Measurements from ENCODE around the gene EFNA4. TPM values are rescaled to one million over a fixed set of nuclear protein-coding genes. Genes with fewer than 3 reads are reported as not detected.

The EFNA4 gene
- total and polyA plus RNA-seq, 9 of the 15 experiments (the other 6 are each of a cell fraction or from before 2014, with no cell fraction given): 0.68 to 7.4 (median 6.1) TPM

DNA sequence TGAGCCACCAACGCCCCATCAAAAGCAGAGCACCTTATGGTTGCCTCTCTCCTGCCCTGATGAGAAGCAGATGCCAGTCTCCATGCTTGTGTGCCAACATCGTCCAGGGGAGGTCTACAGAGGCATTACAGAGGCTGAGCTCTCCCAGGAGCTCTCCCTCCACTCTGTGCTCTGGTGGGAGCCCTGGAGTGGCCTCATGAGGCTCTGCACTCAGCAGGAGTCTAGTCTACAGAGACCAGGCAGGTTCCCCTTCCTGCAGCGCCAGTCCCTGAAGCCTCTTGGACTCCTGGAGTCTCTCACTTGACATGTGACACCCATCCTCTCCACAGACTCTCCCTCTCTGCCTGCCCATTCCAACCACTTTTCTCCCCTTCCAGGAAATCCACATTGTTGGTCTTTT lies 26.5 kb upstream of the EFNA4 start:
- no TSS peak for BruUV-seq (replicated peaks)
- ATAC-seq: no peak
- H3K9me3 ChIP-seq (replicated peaks; ENCODE audit: control insufficient read depth, insufficient read depth, low read depth, low read length): no peaks in the 10 kb centered on the region
- peaks cover 0 to 23% of the 10 kb centered on the region in 2 experiments; a peak in 3 of 5 replicates for H3K27me3 ChIP-seq (ENCODE audit: control insufficient read depth in 2 of 2, insufficient read depth in 2 of 2, low read length in 2 of 2)
- H3K79me2 ChIP-seq (ENCODE audit: control insufficient read depth, insufficient read depth, low read length): no peaks in the 10 kb centered on the region
- H3K36me3 ChIP-seq (ENCODE audit: control insufficient read depth, insufficient read depth, low read length): no peaks in the 10 kb centered on the region
- H3K4me3 ChIP-seq: no peak overlapping the region
- H4K20me1 ChIP-seq (replicated peaks; ENCODE audit: control insufficient read depth, insufficient read depth, low read length): no peaks in the 10 kb centered on the region
- WGBS (ENCODE audit: insufficient coverage, low coverage, missing lambda C conversion rate): 30% methylated on average over 3 of the region's 3 CpGs
- POLR2A ChIA-PET: interaction anchor here (0.5 kb wide), 1 partner anchor 51 kb away, joined by 3 read pairs; no protein-coding TSS in a partner anchor
- DNase-seq (ENCODE audit: extremely low read depth in 1 of 4, low spot score in 3 of 4): no peak
- no peak overlapping the region for H3K4me2 ChIP-seq (ENCODE audit: insufficient read depth, low read length)
- no peak overlapping the region for H2AFZ ChIP-seq (ENCODE audit: low read depth, low read length)
- peak overlapping the region in 1 of 2 experiments; percentile 6; a peak in 1 of 4 replicates for H3K9ac ChIP-seq (ENCODE audit: insufficient read depth in 1 of 2, low read depth in 2 of 2, low read length in 2 of 2)
- TF ChIP-seq POLR2AphosphoS2 (IDR thresholded peaks at IDR 0.05; ENCODE audit: low read length) (no peak), PHTF2 (CRISPR knock-in tag; IDR thresholded peaks at IDR 0.05) (no peak), MEF2D (tag; conservative IDR thresholded peaks at IDR 0.05; ENCODE audit: low read depth) (no peak), ESRRB (CRISPR knock-in tag; IDR thresholded peaks at IDR 0.05; ENCODE audit: borderline replicate concordance) (no peak), PML (IDR thresholded peaks at IDR 0.05; ENCODE audit: low read length) (no peak), U2AF2 (optimal IDR thresholded peaks at IDR 0.05; ENCODE audit: low read depth, low read length) (no peak), MAFF (IDR thresholded peaks at IDR 0.05; ENCODE audit: low read length) (no peak), HMG20A (CRISPR knock-in tag; conservative IDR thresholded peaks at IDR 0.05) (no peak), BMI1 (IDR thresholded peaks at IDR 0.05; ENCODE audit: low read length) (no peak), FOS (IDR thresholded peaks at IDR 0.05; ENCODE audit: extremely low read depth, insufficient read length) (no peak), NEUROD1 (IDR thresholded peaks at IDR 0.05; ENCODE audit: borderline replicate concordance, low read depth, low read length, partially characterized antibody) (no peak), HSF4 (CRISPR knock-in tag; IDR thresholded peaks at IDR 0.05; ENCODE audit: borderline replicate concordance) (no peak), MCM7 (IDR thresholded peaks at IDR 0.05) (no peak), ZNF239 (CRISPR knock-in tag; IDR thresholded peaks at IDR 0.05) (no peak), KAT7 (CRISPR knock-in tag; IDR thresholded peaks at IDR 0.05; ENCODE audit: borderline replicate concordance) (no peak), ZFP1 (CRISPR knock-in tag; IDR thresholded peaks at IDR 0.05) (no peak), POLR2G (IDR thresholded peaks at IDR 0.05; ENCODE audit: low read depth, low read length) (no peak)
- TF ChIP-seq, protein P1, sequence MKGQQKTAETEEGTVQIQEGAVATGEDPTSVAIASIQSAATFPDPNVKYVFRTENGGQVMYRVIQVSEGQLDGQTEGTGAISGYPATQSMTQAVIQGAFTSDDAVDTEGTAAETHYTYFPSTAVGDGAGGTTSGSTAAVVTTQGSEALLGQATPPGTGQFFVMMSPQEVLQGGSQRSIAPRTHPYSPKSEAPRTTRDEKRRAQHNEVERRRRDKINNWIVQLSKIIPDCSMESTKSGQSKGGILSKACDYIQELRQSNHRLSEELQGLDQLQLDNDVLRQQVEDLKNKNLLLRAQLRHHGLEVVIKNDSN (CRISPR knock-in tag; IDR thresholded peaks at IDR 0.05): no peak
- TF ChIP-seq, protein P2, sequence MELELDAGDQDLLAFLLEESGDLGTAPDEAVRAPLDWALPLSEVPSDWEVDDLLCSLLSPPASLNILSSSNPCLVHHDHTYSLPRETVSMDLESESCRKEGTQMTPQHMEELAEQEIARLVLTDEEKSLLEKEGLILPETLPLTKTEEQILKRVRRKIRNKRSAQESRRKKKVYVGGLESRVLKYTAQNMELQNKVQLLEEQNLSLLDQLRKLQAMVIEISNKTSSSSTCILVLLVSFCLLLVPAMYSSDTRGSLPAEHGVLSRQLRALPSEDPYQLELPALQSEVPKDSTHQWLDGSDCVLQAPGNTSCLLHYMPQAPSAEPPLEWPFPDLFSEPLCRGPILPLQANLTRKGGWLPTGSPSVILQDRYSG (tag; conservative IDR thresholded peaks at IDR 0.05; ENCODE audit: low read depth): no peak
- no peak for FAIRE-seq
- no peak overlapping the region for H3K27ac ChIP-seq (ENCODE audit: extremely low read depth, low read depth, low read length)
- intact Hi-C loops (cut with micrococcal nuclease): no loop called here
- in situ Hi-C loops (cut with MboI): no loop called here
- H3K4me1 ChIP-seq (replicated peaks in 1 of 2; ENCODE audit: control insufficient read depth in 2 of 2, insufficient read depth in 2 of 2, low read length in 2 of 2): peaks cover 3% of the 10 kb centered on the region in 2 experiments; a peak in 2 of 5 replicates
- no peaks in the 10 kb centered on the region for H3K9me1 ChIP-seq (ENCODE audit: control insufficient read depth, insufficient read depth, low read length)
- CTCF ChIA-PET (ENCODE audit: low intra/inter-chr PET ratio): interaction anchor here (0.7 kb wide), 1 partner anchor 42 kb away, joined by 3 read pairs; the partner anchor contains the start of gene EFNA3

Data from K562 (cell line).